Hematopoietic multipotent progenitor cell treated with erythropoietin and hydrocortisone succinate and interleukin-3 and kit ligand, for 6 days (in vitro differentiated cells): ENCODE results near the gene C2CD5.

Source experiments
- DNase-seq: peaks from one replicate; pipeline ENCODE4 v3.0.0-alpha.2; 2015

C2CD5 gene

DNA sequence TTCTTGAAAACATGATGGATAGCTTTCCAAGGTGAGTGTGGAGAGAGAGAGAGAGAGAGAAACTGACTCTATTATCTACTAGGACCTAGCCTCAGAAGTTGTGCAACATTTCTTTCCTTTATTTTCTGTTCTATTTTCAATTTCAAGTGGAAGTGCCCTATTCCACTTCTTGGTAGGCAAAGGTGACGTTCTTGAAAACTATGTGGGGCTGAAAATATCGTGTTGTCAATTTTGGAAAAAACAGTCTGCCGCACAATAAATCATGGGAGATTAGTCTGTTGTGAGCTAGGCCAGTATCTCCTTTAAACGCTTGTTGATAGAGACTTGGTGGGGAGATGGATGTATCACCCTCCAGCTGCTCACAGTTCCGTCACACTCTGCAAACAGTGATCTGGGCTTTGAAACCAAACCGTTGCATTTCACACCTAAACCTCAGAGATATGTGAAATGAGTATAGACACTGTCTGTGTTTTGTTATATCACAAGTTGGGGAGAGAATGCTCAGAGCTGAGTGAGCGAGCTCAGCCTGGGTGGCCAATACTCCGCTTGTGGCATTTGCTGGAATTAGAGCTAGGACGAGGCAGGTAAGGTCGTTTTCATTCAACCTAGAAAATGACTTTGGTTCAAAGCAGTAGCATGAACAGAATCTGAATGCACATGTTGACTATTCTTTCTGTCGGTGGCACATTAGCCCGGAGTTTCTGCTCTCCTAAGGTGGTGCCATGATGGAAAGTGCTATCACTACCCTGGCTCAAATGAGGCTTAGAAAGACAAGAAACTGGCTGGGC is 134.8 kb downstream of the C2CD5 start:
- DNase-seq = no peak

DNA sequence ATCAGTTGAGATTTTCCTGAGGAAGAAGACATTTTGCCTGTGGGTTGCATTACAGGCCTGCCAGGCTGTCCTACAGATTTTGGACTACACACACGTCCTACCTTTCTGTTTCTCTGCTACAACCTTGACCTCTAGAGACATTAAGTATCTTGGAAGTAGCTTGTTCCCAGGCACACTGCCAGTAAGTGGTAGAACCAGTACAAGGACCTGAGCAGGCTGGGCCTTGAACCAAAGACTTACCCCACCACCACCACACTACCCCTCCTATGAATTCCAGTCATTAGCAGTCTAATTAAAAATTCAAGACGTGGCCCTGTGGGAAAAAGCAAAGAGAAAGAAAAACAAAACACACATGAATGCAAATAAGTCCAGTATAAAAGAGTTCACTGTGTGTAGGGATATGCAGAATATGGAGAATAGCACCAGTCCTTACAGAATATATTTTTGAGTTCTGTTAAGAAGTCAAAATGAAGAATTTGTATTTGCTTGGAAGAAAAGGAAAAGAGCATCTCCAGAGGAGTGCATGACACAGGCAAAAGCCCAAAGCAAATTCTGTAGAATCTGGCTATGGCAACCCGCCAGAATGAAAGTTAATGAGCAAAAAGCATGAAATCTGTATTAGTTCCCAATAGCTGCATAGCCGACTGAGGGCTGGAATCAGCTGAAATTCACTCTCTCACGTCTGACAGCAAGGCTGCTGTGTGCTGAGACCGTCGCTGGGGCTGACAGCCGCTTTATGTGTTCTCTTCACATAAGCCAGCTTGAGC is 135.5 kb downstream of the C2CD5 start:
- DNase-seq = no peak

DNA sequence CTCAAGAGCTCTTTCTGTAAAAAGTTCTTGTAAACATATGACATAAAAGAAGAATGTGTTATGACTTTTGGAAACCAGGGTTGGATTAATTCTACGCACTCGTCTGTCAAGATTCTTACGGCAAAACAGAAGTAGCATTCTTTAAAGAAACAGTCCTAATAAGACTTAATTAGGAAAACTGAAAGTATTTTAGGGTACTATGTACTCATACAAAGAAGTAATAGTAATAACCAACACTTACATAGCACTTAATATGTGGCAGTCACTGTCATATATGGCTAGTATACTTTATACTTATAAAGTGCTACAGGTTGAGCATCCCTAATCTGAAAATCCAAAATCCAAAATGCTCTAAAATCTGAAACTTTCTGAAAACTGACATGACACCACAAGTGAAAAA is 136.9 kb downstream of the C2CD5 start:
- DNase-seq = no peak

DNA sequence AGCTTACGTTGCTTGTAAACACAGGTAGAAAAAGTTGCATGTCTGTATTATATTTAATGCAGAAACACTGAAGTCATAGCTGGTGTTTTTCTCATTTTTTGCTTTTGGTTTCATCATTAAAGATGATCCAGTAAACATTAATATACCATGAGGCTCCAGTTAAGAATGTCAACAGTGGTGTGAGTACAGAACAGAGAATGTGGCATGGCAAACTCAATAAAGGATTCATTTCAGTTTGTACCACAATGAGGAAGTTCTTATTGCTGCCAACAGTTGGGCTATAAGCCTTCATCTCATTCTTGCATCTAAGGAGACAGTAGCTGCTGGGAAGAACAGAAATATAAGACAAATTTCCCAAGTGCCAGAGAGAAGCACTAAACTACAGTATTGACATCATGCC is 137.7 kb downstream of the C2CD5 start:
- DNase-seq = peak; percentile 23

DNA sequence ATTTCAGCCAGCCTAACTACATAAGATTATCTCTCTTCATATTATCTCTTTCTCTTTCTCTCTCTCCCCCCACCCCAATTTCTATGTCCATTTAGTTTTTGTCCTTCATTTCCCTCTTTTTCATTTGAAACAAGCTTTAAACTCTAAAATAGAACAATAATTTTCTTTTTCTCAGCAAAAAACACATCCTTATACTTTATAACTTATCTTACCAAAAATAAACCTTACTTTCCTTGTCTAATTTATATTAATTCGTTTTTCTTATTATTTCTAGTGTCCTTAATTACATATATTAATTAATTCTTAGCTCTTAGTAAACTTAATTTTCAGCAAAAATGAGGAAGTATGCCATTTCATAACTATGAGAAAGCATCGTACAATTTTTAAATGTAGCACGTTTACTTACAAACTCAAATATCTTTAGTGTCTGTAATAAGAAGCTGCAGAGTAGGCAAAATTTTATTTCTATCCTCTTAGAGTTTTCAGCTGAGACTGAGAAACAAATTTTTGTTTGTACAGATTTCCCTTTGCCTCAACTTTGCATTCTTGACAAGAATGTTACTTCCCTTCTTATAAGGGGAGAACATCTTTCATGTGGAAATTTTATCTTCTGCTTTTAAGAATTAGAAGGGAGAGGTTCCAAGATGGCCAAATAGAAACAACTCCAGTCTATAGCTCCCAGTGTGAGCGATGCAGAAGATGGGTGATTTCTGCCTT is 144.7 kb downstream of the C2CD5 start:
- no peak for DNase-seq
